Uterus (tissue), 4 donors: ENCODE data around the gene MTG2. TPM values are rescaled to one million over a fixed set of nuclear protein-coding genes. Genes with fewer than 3 reads are reported as not detected.

Experiments used
- DNase-seq, 2 donors: peaks; one replicate each; pipeline ENCODE4 v3.0.0-alpha.2; 2019 to 2020
- H3K27ac ChIP-seq, 2 donors: fragments of 200-600 bp; sonication (generic); 1 replicate in 1 of 2; 2 replicates in 1 of 2; pipeline ENCODE4 v1.5.1; 2016 to 2018
- H3K27me3 ChIP-seq, 2 donors: fragments of 200-600 bp; sonication (generic); one replicate each; pipeline ENCODE4 v1.5.1; 2018 to 2019; ENCODE audit warnings: control low read depth in 1 of 2
- H3K36me3 ChIP-seq, 2 donors: fragments of 200-600 bp; sonication (generic); one replicate each; pipeline ENCODE4 v1.5.1; 2019; ENCODE audit warnings: control low read depth in 1 of 2
- H3K4me1 ChIP-seq, 2 donors: fragments of 200-600 bp; sonication (generic); one replicate each; pipeline ENCODE4 v1.5.1; 2018 to 2019; ENCODE audit warnings: control low read depth in 1 of 2
- H3K4me3 ChIP-seq, 2 donors: fragments of 200-600 bp; sonication (generic); 1 replicate in 1 of 2; 2 replicates in 1 of 2; pipeline ENCODE4 v1.5.1; 2018 to 2019; ENCODE audit warnings: mild to moderate bottlenecking in 1 of 2
- H3K9me3 ChIP-seq, 2 donors: fragments of 200-600 bp; sonication (generic); one replicate each; pipeline ENCODE4 v1.5.1; 2019; ENCODE audit warnings: control low read depth in 1 of 2
- POLR2A ChIP-seq, 2 donors: fragments of 450-650 bp; IDR thresholded peaks; one replicate each; pipeline ENCODE4 v1.6.1; 2016; ENCODE audit warnings: antibody characterized with exemption in 2 of 2, mild to moderate bottlenecking in 1 of 2, moderate library complexity in 1 of 2
- intact Hi-C: fragments of 100-400 bp; cut with DNase I; formaldehyde crosslinking; loops from one replicate; pipeline ENCODE4 v1.15.1; 2023; ENCODE audit warnings: low total_unique reads
- total RNA-seq, 4 donors: library from RNA; depleted of rRNA in 3 of 4; stranded (reverse); fragments of >200 nt in 3 of 4; gene quantifications; one replicate each; pipeline versions ENCODE4 v1.1.0 to v1.2.4, GENCODE V29; 2014 to 2023
- TF ChIP-seq, protein P1 (sequence below), 4 experiments: fragments of 200-600 bp in 2 of 4; fragments of 450-650 bp in 2 of 4; sonication (generic) in 2 of 4; IDR thresholded peaks; one replicate each; pipeline ENCODE4 v1.5.1; 2016 to 2019; ENCODE audit warnings: antibody characterized with exemption in 4 of 4, mild to moderate bottlenecking in 2 of 4, moderate library complexity in 1 of 4
- donor health status: DM: yes; HTN: yes; CAD: no.

Gene MTG2
- total RNA-seq, 4 donors from 2014 or later = 0.59 to 38.5 (median 22.7) TPM

DNA sequence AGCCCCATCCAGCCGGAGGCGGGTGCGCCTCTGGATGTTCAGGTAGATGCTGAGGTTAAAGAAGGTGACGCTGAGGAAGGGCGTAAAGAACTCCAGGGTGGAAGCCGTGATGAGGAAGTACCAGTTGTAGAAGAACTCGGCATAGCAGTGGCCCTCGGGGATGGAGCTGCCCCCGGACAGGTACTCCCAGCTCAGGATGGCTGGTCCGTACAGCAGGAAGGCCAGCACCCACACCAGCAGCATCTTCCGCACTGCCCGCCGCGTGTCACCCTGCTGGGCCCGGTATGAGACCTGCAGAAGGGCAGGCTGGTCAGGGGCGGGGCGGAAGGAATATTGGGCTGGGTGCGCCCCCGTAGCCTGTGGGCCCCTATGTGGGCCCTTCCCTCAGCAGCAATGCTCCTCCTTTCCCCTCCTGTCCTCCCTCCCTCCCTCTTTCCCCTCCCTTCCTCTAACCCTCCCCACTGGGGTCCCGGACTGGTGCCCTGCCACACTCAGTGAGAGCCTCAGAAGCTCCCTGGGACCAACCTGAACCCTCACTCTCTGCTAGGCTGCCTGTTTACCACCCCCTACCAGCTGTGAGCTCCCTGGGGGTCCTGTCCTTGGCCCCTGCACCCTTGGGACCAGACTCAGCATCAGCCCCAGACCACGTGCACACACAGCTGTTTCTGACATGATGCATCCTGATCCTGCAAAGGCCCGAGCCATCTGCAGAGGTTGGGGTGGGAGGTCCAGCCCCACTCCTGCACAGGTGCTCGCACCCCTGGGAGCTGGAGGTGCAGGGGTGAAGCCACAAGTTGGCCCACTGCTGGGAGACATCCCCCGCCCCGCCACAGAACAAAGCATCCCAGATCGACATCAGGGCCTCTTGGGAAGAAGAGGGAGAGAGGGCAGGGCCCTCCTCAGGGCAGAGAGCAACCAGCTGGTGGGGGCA, 34.1 kb downstream of the MTG2 start:
- Histone ChIP-seq H3K27ac (no peak overlapping the region), H3K36me3 (no peaks in the 10 kb centered on the region), H3K4me1 (peaks cover 0 to 14% of the 10 kb centered on the region in 2 donors), H3K27me3 (peaks cover 8 to 39% of the 10 kb centered on the region in 2 donors), H3K9me3 (no peaks in the 10 kb centered on the region), H3K4me3 (no peak overlapping the region)
- TF ChIP-seq, protein P1, sequence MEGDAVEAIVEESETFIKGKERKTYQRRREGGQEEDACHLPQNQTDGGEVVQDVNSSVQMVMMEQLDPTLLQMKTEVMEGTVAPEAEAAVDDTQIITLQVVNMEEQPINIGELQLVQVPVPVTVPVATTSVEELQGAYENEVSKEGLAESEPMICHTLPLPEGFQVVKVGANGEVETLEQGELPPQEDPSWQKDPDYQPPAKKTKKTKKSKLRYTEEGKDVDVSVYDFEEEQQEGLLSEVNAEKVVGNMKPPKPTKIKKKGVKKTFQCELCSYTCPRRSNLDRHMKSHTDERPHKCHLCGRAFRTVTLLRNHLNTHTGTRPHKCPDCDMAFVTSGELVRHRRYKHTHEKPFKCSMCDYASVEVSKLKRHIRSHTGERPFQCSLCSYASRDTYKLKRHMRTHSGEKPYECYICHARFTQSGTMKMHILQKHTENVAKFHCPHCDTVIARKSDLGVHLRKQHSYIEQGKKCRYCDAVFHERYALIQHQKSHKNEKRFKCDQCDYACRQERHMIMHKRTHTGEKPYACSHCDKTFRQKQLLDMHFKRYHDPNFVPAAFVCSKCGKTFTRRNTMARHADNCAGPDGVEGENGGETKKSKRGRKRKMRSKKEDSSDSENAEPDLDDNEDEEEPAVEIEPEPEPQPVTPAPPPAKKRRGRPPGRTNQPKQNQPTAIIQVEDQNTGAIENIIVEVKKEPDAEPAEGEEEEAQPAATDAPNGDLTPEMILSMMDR (IDR thresholded peaks at IDR 0.05) = no peak
- no peak for TF ChIP-seq POLR2A (IDR thresholded peaks at IDR 0.05)
- intact Hi-C loops = no loop called here
- DNase-seq = no peak

DNA sequence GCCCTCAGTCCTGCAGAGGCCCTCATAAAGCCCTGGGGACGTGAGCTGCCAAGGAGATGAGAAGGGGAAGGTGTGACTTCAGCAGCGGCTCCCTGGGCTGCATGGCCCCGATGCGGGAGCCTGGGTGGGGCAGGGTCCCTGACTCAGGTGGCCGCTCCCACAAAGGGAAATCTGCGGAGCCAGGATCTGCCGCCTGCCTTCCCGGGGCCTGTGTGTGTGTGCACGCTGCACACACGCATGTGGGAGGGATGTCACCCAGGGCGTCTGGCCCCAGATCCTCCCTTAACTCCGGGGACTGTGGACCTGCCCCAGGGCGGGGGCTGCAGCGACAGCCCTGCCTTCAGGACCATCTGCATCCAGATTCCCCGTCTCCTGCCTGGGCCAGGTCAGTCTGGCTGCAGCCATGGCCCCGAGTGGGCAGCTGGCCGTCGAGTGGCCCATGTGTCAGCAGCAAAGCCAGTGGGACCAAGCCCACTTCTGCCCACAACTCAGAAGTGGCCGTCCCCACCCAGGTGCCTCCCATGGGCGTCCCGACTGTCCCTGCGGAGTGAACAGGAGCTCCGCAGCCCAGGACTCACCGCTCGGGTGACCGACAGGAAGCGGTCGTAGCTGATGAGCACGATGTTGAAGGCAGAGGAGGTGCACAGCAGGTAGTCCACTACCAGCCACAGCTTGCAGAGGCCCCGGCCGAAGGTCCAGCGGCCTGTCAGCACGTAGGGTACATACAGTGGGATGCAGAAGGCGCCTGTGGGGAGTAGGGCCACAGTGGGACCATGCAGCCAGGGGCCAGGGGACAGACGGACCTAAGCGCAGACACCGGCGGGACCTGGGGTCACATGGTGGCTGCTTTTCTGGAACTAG, 35.3 kb downstream of the MTG2 start:
- Histone ChIP-seq H3K9me3 (no peaks in the 10 kb centered on the region), H3K4me3 (no peak overlapping the region), H3K27me3 (peaks cover 8 to 47% of the 10 kb centered on the region in 2 donors), H3K27ac (no peak overlapping the region), H3K36me3 (no peaks in the 10 kb centered on the region), H3K4me1 (peaks cover 0 to 14% of the 10 kb centered on the region in 2 donors)
- TF ChIP-seq, protein P1 (IDR thresholded peaks at IDR 0.05) = no peak
- no peak for TF ChIP-seq POLR2A (IDR thresholded peaks at IDR 0.05)
- DNase-seq = no peak
- intact Hi-C loops = no loop called here

DNA sequence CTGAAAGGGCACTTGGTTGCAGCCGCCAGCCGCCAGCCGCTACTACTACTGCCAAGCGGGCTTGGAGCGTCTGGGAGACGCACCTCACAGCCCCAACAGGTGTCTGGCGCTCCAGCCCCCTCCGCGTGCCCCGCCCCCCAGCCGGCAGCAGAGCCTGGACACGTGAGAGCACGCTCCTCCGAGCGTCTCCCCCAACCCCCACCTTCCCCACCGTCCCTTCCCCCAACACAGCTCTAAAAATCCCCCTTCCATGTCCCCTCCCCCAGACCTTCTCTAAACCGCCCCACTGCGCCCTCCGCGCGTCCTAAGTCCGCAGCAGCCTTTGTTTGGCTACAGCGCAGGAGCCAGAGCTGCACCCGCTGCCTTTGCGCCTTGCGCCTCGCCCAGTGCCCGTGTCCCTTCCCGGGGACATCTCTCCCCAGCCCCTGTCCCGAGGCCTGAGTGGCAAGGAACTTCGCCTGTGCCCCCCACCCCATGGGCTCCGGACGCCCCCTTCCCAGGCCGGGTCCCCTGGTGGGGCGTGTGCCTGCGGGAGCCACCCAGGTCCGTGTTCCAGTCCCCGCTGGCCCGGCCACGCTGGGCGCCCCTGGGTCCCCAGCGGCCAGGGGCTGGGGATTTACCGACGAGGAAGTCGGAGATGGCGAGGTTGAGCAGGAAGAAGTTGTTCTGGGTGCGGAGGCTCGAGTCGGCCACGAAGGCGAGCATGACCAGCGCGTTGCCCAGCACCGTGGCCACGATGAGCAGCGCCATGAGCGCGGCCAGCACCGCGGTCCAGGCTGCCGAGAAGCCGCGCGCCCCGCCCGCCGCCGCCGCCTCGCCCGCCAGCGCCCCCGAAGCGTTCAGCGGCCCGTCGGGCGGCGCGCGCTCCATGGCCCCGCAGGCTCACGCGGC, 36.5 kb downstream of the MTG2 start:
- H3K36me3 ChIP-seq = no peaks in the 10 kb centered on the region
- H3K27me3 ChIP-seq = peaks cover 8 to 47% of the 10 kb centered on the region in 2 donors
- H3K27ac ChIP-seq = no peak overlapping the region
- no peaks in the 10 kb centered on the region for H3K9me3 ChIP-seq
- peaks cover 0 to 14% of the 10 kb centered on the region in 2 donors for H3K4me1 ChIP-seq
- no peak for TF ChIP-seq POLR2A (IDR thresholded peaks at IDR 0.05)
- TF ChIP-seq, protein P1 (IDR thresholded peaks at IDR 0.05) = no peak
- no peak overlapping the region for H3K4me3 ChIP-seq
- intact Hi-C loops = no loop called here
- DNase-seq = no peak

DNA sequence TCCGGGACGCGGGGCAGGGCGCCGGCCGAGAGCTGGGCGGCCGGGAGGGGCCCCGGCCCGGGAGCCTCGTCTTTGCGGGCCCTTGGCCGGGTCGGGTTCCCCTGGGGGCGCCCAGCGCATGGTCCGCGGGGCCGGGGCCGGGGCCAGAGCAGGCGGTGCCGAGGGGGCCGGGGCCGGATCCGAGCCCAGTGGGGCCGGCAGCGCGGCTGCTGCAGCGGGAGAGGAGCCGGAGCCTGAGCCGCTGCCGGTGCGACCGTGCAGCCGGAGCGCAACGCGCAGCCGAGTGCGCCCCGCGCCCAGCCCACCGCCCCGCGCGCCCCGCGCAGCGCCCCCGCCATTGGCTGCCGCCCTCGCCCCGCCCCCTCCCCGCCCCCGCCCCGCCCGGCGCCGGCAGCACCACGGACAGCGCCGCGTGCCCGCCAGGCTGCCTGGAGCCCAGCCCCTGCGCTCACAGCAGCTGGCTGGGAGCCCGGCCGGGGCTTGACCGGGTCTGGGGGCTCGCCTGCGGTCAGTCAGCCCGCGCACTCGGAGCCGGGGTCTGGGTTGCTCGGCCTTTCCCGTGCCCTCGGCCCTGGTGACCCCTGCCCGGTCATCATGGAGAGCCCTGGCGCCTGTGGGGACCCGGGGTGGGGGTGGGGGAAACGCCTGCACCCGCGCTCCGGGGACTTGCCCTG, 37.3 kb downstream of the MTG2 start, which contains the start of gene HRH3:
Gene HRH3 (minus strand): TSS at position 287 of the 674 bp plus-strand sequence. CDS start 308 bp downstream, outside the sequence.
- intact Hi-C loops = no loop called here
- Histone ChIP-seq H3K27ac (no peak within 1 kb of the TSS), H3K4me3 (no peak within 1 kb of the TSS), H3K27me3 (peaks cover 8 to 40% of the 10 kb centered on the region in 2 donors), H3K36me3 (no peaks in the 10 kb centered on the region), H3K9me3 (no peaks in the 10 kb centered on the region), H3K4me1 (peaks cover 0 to 14% of the 10 kb centered on the region in 2 donors)
- TF ChIP-seq, protein P1 (IDR thresholded peaks at IDR 0.05) = no peak
- TF ChIP-seq POLR2A (IDR thresholded peaks at IDR 0.05) = no peak
- DNase-seq = peak in 1 of 2 donors; percentile 27
